HG03565 (cell line): Measurements from ENCODE around the gene CHCHD1.
"Not testable (repeated sequence)": the region's sequence is repeated elsewhere in the genome, so short reads cannot be mapped to it uniquely, and the experiment has no call there.

ENCODE experiments used
- ATAC-seq: cut with Tn5 transposase; IDR thresholded peaks from one replicate; pipeline ENCODE4 v1.9.1; 2021; ENCODE audit warnings: mild to moderate bottlenecking, moderate library complexity; ENCODE audit not compliant: unreplicated experiment

Gene CHCHD1

GRCh38 chr10:73809061-73809818, 27.4 kb downstream of the CHCHD1 start:
- no peak for ATAC-seq

GRCh38 chr10:73810358-73810734, 28.5 kb downstream of the CHCHD1 start:
- no peak for ATAC-seq

- no peak for ATAC-seq
Observed at GRCh38 chr10:73810735-73811465, 29.1 kb downstream of the CHCHD1 start.

GRCh38 chr10:73812657-73813056, 30.8 kb downstream of the CHCHD1 start:
- ATAC-seq, result no peak

GRCh38 chr10:73813333-73813732, 31.5 kb downstream of the CHCHD1 start:
- no peak for ATAC-seq

- no peak for ATAC-seq
Observed at GRCh38 chr10:73814276-73814895, 32.5 kb downstream of the CHCHD1 start.

- ATAC-seq, result no peak
Observed at GRCh38 chr10:73814896-73815718, 33.3 kb downstream of the CHCHD1 start.

- no peak for ATAC-seq
Observed at GRCh38 chr10:73815719-73816030, 33.8 kb downstream of the CHCHD1 start.

- ATAC-seq, result no peak
Observed at GRCh38 chr10:73816917-73817729, 35.3 kb downstream of the CHCHD1 start.

GRCh38 chr10:73817826-73818225, 36.0 kb downstream of the CHCHD1 start:
- no peak for ATAC-seq

GRCh38 chr10:73818402-73818801, 36.6 kb downstream of the CHCHD1 start:
- no peak for ATAC-seq

- no peak for ATAC-seq
Observed at GRCh38 chr10:73819081-73819480, 37.2 kb downstream of the CHCHD1 start.

GRCh38 chr10:73819513-73820093, 37.8 kb downstream of the CHCHD1 start:
- ATAC-seq, result no peak

- no peak for ATAC-seq
Observed at GRCh38 chr10:73823391-73823790, 41.5 kb downstream of the CHCHD1 start.

- no peak for ATAC-seq
Observed at GRCh38 chr10:73824146-73824725, 42.4 kb downstream of the CHCHD1 start.

GRCh38 chr10:73827346-73828089, 45.7 kb downstream of the CHCHD1 start:
- no peak for ATAC-seq

GRCh38 chr10:73828161-73828560, 46.3 kb downstream of the CHCHD1 start:
- ATAC-seq, result no peak

GRCh38 chr10:73829090-73829489, 47.2 kb downstream of the CHCHD1 start:
- ATAC-seq, result not testable (repeated sequence)
